GM12874 (cell line): ENCODE data around the gene QDPR.

Experiments used
- TF ChIP-seq, protein P1 (sequence below): IDR thresholded peaks from 2 replicates; pipeline ENCODE4 v1.5.1; 2011; ENCODE audit warnings: low read depth, mild to moderate bottlenecking, control low read depth, low read length, moderate library complexity; ENCODE audit not compliant: insufficient read depth

QDPR gene

DNA sequence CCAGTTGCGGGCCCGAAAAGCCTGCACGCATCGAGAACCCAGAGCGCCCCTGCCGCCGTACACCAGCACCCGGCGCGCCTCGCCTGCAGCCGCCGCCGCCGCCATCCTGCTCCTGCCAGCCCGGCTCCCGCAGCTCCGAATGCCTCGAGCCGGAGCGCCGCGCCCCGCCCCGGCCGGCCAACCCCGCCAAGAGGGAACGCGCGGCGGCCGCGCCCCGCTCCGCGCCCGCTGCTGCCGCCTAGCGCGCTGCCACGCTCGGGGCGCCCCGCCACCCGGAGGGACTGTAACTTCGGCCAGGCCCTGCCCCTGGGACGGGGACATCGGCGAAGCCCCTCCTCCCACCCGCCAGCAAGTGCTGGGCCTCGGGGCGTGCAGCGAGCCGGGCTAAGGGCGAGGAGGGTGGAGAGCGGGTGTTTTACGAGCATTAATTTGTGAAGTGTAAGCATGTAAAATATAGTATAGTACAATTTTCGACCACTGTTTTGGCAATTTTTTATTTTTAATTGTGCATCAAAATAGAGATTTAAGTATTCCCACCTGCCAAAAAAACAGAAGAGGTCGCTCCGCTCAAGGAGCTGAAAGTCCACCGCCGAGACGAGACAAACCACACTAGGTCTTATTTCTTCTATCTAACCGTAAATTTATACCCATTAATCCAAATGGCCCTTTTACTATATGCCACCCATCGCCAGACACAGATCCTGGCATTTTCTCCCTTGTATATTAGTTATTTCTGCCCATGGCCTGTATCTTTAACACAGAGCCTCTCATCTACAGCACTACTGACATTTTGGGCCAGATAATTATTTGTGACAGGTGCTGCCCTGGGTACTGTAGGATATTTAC, at the start of gene QDPR:
Gene QDPR, minus strand, starts transcription at position 141 of the 846 bp plus-strand sequence. Its CDS starts 36 bp downstream, at position 105.
- TF ChIP-seq, protein P1, sequence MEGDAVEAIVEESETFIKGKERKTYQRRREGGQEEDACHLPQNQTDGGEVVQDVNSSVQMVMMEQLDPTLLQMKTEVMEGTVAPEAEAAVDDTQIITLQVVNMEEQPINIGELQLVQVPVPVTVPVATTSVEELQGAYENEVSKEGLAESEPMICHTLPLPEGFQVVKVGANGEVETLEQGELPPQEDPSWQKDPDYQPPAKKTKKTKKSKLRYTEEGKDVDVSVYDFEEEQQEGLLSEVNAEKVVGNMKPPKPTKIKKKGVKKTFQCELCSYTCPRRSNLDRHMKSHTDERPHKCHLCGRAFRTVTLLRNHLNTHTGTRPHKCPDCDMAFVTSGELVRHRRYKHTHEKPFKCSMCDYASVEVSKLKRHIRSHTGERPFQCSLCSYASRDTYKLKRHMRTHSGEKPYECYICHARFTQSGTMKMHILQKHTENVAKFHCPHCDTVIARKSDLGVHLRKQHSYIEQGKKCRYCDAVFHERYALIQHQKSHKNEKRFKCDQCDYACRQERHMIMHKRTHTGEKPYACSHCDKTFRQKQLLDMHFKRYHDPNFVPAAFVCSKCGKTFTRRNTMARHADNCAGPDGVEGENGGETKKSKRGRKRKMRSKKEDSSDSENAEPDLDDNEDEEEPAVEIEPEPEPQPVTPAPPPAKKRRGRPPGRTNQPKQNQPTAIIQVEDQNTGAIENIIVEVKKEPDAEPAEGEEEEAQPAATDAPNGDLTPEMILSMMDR = peak; percentile 37

DNA sequence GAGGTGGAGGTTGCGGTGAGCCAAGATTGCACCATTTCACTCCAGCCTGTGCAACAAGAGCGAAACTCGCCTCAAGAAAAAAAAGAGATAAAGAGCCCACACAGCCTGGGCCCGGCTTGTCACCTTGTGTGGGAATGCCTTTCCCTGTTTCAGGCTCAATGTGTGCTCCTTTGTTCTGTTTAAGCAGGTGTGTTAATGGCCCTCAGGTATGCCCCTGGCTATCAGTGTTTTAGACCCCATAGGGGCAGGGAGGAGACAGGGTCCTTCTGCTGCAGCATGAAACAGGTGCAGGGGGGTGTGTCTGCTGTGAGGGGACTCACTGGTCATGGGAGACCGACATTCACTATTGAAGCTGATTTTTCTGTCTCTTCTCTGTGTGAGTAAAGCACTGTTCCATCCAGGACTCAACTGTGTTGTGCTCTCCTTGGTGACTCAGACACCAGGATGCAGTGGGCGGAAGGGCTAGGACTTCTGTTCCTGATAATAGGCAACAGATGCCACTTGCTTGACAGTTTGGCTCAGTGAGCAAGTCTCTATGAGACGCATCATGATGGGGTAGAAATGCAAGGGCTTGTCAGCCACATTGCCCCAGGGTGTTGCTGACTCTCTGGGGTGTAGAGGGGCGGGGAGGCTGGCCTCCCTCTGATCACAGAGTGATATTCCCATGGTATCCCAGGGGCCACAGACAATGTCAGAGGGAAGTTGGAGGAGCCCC, 49.5 kb upstream of the QDPR start:
- TF ChIP-seq, protein P1 = no peak

DNA sequence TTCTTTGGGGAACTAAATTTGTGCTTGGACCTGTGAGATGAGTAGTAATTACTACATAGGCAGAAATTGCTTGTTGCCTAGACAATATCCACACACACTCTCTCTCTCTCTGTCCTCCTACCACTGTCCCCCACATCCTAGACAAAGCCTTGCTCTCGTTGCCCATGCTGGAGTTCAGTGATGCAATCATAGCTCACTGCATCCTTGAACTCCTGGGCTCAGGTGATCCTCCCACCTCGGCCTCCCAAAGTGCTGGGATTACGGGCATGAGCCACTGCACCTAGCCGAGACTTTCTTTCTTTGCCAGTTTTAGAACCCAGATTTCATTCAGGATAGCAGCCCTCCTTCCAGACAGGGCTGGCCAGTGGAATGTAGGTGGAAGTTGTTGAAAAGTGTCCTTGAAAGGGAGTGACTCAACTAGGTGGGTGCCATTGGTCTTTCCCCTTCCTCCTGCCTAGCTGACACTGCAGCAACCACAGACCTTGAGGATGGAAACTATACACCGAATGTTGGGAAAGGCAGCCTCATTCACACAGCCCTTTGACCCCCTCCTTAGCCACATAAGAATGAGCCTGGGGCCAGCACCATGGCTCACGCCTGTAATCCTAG, 48.3 kb upstream of the QDPR start:
- TF ChIP-seq, protein P1 = no peak

DNA sequence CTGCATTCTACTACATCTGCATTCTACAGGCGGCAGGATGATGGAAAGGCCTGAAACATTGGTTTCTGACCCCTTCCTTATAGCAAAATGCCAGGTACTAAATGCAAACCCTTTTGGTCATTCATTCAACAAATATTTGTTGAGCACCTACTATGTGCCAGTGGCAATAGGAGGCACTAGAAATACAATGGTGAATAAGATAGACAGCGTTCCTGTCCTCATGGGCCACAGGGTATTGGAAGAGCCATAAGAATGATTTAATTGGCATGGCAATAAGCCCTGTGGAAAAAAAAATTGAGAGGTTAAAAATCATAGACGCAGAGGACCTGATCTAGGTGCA, 47.8 kb upstream of the QDPR start:
- TF ChIP-seq, protein P1 = no peak

DNA sequence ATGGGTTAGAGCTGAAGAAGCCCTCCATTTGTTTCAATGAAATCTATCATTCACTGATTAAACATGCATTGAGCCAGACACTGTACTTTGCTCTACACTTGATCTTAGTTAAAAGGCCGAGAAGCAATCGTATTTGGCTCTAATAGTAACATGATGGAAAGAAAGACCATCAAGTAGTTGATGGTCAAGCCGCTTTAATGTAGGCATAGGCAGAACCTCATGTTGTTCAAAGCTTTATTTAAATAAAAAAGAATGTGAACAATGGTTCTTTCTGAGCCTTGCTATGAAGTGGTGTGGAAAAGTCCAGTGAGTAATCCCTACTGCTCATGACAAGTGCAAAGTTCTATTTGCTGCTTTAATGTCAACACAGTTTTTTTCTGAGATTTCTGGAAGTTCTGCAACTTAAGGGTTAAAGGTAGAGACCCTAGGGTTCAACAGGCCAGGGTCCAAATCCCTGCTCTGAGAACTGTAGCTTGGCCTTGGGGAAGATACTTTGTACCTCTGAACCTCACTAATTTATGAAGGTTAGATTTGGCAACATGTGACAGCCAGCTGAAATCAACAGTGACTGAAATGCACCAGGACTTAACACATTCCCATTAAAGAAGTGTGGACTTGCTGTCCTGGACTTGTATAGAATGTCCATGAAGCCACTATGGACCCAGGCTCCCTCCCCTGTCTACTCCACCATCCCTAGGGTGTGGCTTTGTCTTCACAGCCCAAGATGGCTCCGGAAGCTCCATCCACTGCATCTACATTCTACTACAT, 47.2 kb upstream of the QDPR start:
- TF ChIP-seq, protein P1 = no peak

DNA sequence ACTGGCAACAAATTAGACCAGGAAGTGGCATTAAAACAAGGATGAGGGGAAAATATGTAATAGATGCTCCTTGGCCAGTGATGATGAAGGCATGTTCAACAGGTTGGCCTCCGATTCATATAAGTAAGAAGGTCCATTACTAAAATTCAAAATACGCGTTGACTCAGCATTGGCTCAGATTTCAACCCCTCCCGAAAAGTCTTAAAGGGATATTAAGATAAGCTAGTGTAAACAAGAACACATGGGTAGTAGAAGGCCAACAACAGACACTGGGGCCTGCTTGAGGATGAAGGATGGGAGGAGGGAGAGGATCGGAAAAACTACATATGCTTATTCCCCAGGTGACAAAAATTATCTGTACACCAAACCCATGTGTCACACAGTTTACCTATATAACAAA, 46.0 kb upstream of the QDPR start:
- TF ChIP-seq, protein P1 = no peak
